Ectodermal cell (in vitro differentiated cells): ENCODE data around the gene GREB1L.
"Not testable (repeated sequence)": the region's sequence is repeated elsewhere in the genome, so short reads cannot be mapped to it uniquely, and the experiment has no call there.

Experiments
- H3K27ac ChIP-seq: 2 replicates; pipeline ENCODE4 v1.7.0; 2013; ENCODE audit warnings: mild to moderate bottlenecking, low read depth, low read length; ENCODE audit not compliant: insufficient read depth, poor library complexity, severe bottlenecking
- H3K27me3 ChIP-seq: 2 replicates; pipeline ENCODE4 v1.7.0; 2013; ENCODE audit warnings: mild to moderate bottlenecking, low read length; ENCODE audit not compliant: insufficient read depth, control insufficient read depth, poor library complexity, severe bottlenecking
- H3K36me3 ChIP-seq: one replicate; pipeline ENCODE4 v1.7.0; 2013; ENCODE audit warnings: low read length; ENCODE audit not compliant: control insufficient read depth, insufficient read depth
- H3K4me1 ChIP-seq: one replicate; pipeline ENCODE4 v1.7.0; 2013; ENCODE audit warnings: low read length; ENCODE audit not compliant: control insufficient read depth, insufficient read depth
- H3K4me3 ChIP-seq: 2 replicates; pipeline ENCODE4 v1.7.0; 2013; ENCODE audit warnings: low read depth, low read length, control low read depth; ENCODE audit not compliant: insufficient read depth
- H3K9me3 ChIP-seq: 2 replicates; pipeline ENCODE4 v1.7.0; 2013; ENCODE audit warnings: mild to moderate bottlenecking, low read length, moderate library complexity; ENCODE audit not compliant: control insufficient read depth
- WGBS, 2 experiments: methylation state at CpG; one replicate each; pipeline ENCODE4 v1.1.7; 2013; ENCODE audit warnings: missing lambda C conversion rate in 2 of 2; 5-methylcytosine and 5-hydroxymethylcytosine counted together

The GREB1L gene

DNA sequence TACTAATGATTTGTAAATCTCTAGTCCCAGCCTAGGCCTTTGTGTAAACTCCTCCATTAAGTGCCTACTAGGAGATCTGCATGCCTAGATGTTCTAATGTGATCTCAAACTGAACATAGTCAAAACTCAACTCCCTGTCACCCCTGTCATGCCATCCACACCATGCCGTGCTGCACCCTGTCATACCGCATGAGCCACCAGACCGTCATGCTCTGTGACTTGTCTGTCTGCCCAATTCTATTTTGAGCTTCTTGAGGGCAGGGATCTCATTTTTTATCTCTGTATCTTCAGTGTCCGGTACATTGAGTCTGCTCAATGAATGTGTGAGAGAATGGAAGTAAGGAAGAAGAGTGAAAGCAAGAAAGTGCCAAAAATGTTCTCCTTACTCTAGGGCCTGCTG is 35.5 kb downstream of the GREB1L start:
- WGBS, 2 experiments, result 96% methylated on average over 4 of the region's 4 CpGs
- H3K27me3 ChIP-seq, result no peaks in the 10 kb centered on the region
- no peak overlapping the region for H3K27ac ChIP-seq
- peaks cover 3% of the 10 kb centered on the region for H3K9me3 ChIP-seq
- peaks cover 23% of the 10 kb centered on the region for H3K36me3 ChIP-seq
- peaks cover 1% of the 10 kb centered on the region for H3K4me1 ChIP-seq
- no peak overlapping the region for H3K4me3 ChIP-seq

DNA sequence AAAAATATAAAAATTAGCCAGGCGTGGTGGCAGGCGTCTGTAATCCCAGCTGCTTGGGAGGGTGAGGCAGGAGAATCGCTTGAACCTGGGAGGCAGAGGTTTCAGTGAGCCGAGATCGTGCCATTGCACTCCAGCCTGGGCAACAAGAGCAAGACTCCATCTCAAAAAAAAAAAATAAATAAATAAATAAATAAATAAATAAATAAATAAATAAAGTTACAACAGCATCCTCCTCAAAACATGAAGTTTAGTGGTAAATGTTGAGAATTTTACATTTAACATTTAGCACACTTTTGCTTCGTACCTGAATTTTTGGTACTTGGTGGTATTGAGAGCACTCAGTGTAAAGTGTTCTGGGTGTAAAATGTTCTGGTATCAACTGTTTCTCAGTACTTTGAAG is 36.2 kb downstream of the GREB1L start:
- not testable (repeated sequence) for H3K9me3 ChIP-seq, H3K4me1 ChIP-seq, H3K4me3 ChIP-seq, H3K27me3 ChIP-seq, H3K27ac ChIP-seq
- 96 to 100% methylated on average over 4 to 6 of the region's 6 CpGs for whole genome bisulfite sequencing, 2 experiments
- peaks cover 23% of the 10 kb centered on the region for H3K36me3 ChIP-seq

GRCh38 chr18:21281603-21282002 is 39.6 kb downstream of the GREB1L start:
- Histone ChIP-seq H3K27ac (no peak overlapping the region), H3K27me3 (no peaks in the 10 kb centered on the region), H3K4me3 (no peak overlapping the region), H3K4me1 (peaks cover 3% of the 10 kb centered on the region), H3K36me3 (peaks cover 9% of the 10 kb centered on the region), H3K9me3 (peaks cover 3% of the 10 kb centered on the region)

DNA sequence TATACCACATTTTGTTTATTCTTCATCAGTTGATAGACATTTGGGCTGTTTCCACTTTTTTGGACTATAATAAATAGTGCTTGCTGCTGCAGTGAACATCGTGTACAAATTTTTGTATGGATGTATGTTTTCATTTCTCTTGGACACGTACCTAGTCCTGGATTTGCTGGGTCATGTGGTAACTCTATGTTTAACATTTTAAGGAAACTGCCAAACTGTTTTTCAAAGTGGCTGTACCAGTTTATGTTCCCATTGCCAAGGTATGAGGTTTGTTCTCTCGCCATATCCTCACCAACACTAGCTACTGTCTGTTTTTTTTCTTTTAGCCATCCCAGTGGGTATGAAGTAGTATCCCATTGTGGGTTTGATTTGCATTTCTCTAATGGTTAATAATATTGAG is 42.5 kb downstream of the GREB1L start:
- Histone ChIP-seq H3K4me1 (peaks cover 5% of the 10 kb centered on the region), H3K4me3 (no peak overlapping the region), H3K27ac (no peak overlapping the region), H3K9me3 (peaks cover 2% of the 10 kb centered on the region), H3K27me3 (no peaks in the 10 kb centered on the region), H3K36me3 (peaks cover 7% of the 10 kb centered on the region)
- 95 to 98% methylated on average over 3 of the region's 3 CpGs for WGBS, 2 experiments

DNA sequence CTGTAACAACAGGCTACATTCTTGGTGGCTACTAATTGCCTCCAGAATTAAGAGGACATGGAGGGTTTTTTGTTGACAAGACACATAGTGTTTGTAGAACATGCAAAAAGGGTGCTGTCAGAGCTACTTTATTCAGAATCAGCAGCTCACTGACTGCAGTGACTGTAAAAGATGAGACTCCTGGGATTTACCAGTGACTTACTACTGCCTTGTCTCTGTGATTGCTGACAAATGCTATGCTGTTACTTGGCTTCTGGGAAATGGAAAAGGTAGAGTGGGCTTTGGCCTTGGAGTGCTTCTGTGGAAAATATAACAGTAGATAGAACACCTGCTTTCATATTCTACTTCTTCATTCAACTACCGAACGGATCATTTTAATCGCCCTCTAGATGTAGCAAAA is 47.8 kb downstream of the GREB1L start:
- Histone ChIP-seq H3K27ac (peak overlapping the region; percentile 23), H3K9me3 (no peaks in the 10 kb centered on the region), H3K27me3 (no peaks in the 10 kb centered on the region), H3K4me1 (peaks cover 26% of the 10 kb centered on the region), H3K36me3 (no peaks in the 10 kb centered on the region), H3K4me3 (no peak overlapping the region)
- 96 to 100% methylated on average over 3 of the region's 3 CpGs for WGBS, 2 experiments

DNA sequence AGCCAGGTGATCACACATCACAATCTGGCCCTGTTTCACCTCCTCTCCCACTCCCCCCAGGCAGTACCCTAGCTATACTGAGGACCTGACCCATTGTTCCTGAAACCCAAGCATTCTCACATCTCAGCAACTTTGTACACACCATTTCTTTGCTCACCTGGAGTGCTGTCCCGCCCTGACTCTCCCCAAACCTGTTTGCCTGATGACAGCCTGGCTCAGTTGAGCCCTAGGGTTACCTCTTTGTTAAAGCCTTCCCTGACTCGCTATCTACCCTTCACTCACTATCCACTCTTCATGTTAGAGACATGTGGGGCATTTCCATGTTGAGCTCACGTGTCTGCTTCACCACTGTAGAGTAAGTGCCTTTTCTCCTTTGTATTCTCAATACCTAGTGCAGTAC is 49.1 kb downstream of the GREB1L start:
- 94 to 95% methylated on average over 3 of the region's 3 CpGs for WGBS, 2 experiments
- Histone ChIP-seq H3K9me3 (no peaks in the 10 kb centered on the region), H3K27me3 (no peaks in the 10 kb centered on the region), H3K27ac (no peak overlapping the region), H3K4me1 (peaks cover 30% of the 10 kb centered on the region), H3K4me3 (no peak overlapping the region), H3K36me3 (no peaks in the 10 kb centered on the region)

DNA sequence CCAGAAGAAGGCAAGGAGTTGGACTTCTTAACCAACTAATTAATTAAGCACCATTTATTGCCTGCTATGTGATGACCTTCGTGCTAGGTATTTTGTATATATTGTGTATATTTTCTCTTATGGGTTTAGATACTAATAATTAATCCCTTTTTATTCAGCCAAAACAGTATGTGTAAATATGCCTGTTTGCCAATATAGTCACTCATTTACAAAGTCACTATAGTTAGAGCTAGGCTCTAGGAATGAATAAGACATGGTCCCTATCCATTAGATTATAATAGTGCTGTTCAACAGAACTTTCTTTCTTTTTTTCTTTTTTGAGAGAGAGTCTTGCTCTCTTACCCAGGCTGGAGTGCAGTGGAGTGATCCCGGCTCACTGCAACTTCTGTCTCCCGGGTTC is 51.4 kb downstream of the GREB1L start:
- H3K9me3 ChIP-seq, result no peaks in the 10 kb centered on the region
- no peaks in the 10 kb centered on the region for H3K27me3 ChIP-seq
- H3K27ac ChIP-seq, result no peak overlapping the region
- 91 to 94% methylated on average over 2 of the region's 3 CpGs for WGBS, 2 experiments
- peaks cover 25% of the 10 kb centered on the region for H3K4me1 ChIP-seq
- H3K36me3 ChIP-seq, result no peaks in the 10 kb centered on the region
- H3K4me3 ChIP-seq, result no peak overlapping the region

DNA sequence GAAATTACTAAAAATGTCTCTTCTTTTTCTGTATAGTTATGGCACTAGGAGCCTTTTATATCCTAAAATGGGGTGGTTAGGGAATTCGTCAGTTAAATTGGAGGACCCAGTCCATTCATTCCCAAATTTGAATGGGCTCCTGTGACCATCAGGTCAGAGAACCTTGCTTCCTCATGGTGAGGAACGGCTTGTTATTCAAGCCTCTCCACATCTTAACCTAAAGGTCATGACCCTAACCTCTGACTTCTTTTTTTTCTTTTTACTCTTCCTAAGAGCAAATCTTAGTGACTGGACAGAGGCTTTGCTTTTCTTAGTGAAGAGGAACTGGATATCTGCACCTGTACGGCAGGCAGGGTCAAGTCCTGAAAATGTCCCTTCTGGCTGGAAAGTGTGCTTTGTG is 53.1 kb downstream of the GREB1L start:
- Histone ChIP-seq H3K4me1 (peaks cover 32% of the 10 kb centered on the region), H3K27me3 (no peaks in the 10 kb centered on the region), H3K9me3 (no peaks in the 10 kb centered on the region), H3K4me3 (no peak overlapping the region), H3K36me3 (no peaks in the 10 kb centered on the region), H3K27ac (no peak overlapping the region)
- WGBS, 2 experiments, result 55 to 64% methylated on average over 3 of the region's 3 CpGs

DNA sequence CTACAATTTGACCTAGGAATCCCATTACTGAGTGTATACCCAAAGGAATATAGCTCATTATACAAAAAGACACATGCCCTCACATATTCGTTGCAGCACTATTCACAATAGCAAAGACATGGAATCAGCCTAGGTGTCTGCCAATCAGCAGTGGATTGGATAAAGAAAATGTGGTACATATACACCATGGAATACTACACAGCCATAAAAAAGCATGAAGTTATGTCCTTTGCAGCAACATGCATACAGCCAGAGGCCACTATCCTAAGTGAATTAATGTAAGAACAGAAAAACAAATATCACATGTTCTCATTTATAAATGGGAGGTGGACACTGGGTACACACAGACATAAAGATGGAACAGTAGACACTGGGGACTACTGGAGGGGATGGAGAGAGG is 54.0 kb downstream of the GREB1L start:
- Histone ChIP-seq H3K4me3 (no peak overlapping the region), H3K36me3 (no peaks in the 10 kb centered on the region), H3K27ac (no peak overlapping the region), H3K9me3 (no peaks in the 10 kb centered on the region), H3K27me3 (no peaks in the 10 kb centered on the region), H3K4me1 (peaks cover 39% of the 10 kb centered on the region)
- WGBS, 2 experiments, result 88 to 91% methylated on average over 1 of the region's 1 CpG

DNA sequence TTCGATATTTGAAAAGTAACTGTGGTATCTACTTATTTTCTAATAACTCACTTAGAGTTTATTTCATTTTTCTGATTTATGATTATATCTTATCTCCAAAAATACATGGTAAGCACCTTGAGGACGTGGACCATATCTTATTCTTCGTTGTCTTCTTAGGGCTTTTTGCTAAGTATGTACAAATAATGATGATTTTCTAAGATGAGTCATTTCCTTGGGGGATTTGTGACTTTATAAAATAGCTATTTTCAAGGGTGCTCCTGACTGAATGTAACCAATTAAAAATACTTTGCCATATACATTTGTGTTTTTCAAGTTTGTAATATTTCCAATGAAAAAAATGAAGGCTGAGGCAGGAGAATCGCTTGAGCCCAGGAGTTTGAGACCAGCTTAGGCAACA is 56.3 kb downstream of the GREB1L start:
- no peak overlapping the region for H3K4me3 ChIP-seq
- WGBS, 2 experiments, result 86 to 99% methylated on average over 3 of the region's 4 CpGs
- no peaks in the 10 kb centered on the region for H3K36me3 ChIP-seq
- H3K9me3 ChIP-seq, result no peaks in the 10 kb centered on the region
- H3K27me3 ChIP-seq, result no peaks in the 10 kb centered on the region
- peaks cover 33% of the 10 kb centered on the region for H3K4me1 ChIP-seq
- H3K27ac ChIP-seq, result no peak overlapping the region
